HG02981 (cell line): ENCODE results near the gene WDR17.

Experiments
- ATAC-seq: cut with Tn5 transposase; IDR thresholded peaks from one replicate; pipeline ENCODE4 v1.9.1; 2021; ENCODE audit warnings: mild to moderate bottlenecking, moderate library complexity; ENCODE audit not compliant: unreplicated experiment

WDR17 gene

DNA sequence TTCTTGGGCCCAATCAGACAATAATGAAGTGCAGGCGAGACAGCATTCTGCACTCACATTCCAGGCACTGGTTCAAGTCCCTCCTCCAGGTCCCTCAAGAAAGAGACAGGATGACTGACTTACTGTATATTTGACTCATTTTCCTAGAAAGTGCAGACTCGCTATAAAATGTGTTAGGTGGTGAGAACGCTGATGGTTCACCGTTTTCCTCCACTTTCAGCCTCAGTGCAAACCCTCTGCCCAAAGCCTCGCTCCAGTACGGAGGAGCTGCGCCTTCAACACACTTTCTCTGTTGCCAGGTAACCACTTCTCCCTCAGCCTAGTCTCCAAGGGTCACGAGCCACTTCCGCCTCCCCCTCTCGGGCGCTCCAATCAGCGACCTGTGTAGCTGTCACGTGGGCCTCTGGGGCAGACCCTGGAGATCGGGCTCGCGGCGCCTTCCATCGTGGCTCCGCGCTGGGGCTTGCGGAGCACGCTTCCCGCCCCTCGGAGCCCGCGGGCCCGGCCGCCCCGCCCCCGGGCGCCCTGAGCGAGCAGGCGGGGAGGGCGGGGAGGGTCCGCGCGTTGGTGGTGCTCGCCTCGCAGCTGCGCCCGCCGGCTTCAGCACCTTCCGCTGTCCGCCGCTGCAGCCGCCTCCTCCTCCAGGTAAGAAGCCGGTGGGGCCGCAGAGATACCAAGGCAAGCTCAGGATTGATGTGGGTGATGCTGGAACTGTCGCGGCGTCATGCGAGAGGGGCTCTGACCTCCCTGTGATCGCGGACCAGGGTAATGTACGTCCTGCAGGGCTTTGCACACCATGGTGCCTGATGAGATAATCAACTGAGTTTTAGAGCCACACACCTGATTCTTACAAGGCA, at the start of gene WDR17:
WDR17 (plus strand) TSS at position 407 of the 857 bp plus-strand sequence. CDS start 45,740 bp downstream, outside the sequence.
- peak; percentile 99 for ATAC-seq

DNA sequence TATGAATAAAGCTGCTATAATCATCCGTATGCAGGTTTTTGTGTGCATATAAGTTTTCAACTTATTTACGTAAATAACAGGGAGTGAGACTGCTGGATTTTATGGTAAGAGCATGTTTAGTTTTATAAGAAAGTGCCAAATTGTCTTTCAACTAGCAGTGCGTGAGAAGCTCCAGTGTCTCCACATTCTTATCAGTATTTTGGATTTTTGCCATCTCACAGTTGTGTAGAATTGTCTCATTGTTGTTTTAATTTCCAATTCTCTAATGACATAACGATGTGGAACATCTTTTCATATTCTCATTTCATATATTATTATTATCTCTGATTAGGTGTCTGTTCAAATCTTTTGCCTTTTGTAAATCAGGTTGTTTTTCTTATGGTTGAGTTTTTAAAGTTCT, 49.0 kb upstream of the WDR17 start:
- no peak for ATAC-seq

DNA sequence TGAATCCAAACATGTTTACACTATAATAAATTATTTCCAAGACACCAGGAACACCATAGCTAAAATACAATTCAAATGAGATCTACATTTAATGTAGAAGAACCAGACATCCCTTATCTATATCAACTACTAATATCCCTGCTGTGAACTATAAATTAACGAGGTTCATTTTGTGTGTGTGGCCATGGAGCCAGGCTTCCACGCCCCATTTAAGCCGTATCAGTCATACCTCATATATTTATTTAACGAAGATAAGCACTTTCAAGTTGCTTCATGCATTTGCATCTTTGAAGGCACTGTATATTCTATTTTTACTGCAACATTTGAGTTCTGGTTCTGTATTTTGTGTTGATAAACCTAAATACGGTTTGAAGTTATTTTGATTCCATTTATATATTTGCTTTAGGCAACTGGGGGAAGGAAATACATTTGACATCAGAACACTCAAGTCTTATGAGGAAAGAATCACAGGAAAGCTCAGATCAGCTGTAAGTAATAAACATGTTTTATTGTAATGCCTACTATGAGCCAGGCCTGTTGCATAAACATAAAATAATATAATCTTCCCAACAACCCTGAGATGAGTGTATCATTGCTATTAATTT, 45.1 kb upstream of the WDR17 start:
- ATAC-seq: no peak

DNA sequence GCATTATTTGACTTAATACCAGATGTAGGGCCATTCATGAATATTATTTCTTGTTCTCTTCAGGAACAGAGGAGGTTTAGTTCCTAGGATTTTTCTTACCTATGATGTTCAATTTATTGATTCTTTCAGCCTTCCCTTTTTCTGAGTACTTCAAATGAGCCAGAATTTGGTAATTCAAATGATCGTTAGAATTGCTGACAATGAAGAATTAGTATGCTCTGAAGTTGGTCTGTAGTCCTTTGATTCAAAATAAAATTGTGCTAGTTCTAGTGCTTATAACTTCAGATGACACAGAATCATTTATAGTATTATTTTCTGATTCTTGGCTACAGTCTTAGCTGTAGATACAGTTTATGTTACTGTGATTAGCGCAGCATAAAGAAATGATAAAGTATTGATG, 35.2 kb upstream of the WDR17 start:
- no peak for ATAC-seq

DNA sequence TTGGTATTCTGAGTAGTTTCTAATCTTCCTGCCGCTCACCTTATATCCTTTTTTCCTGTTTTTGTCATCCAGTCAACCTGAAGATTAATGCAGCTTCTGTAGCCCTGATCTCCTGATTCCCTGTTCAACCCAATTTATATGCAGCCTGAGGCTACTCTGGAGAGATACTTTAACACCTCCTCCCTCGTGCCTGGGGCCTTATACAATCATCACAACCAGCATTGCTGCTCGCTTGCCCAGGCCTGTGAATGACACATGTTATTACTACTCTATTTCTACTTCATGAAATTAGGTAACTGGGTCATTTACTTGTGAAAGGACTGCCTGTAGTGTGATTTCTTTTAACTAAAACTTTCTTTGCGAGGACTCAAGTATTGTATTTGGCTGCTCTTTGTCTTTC, 33.7 kb upstream of the WDR17 start:
- no peak for ATAC-seq

DNA sequence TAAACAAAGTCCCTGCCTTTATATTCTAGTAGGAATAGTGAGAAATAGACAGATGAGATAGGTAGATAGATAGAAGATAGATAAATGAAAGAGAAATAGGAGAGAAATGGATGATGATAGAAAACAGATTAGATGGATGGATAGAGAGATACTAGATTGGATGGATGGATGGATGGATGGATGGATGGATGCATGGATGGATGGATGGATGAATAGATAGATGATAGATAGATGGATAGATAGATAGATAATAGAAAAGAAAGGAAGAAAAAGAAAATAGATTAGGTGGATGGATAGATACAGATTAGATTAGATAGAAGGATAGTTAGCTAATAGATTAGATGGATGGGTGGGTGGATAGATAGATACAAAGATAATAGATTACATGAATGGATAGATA, 33.2 kb upstream of the WDR17 start:
- no peak for ATAC-seq

DNA sequence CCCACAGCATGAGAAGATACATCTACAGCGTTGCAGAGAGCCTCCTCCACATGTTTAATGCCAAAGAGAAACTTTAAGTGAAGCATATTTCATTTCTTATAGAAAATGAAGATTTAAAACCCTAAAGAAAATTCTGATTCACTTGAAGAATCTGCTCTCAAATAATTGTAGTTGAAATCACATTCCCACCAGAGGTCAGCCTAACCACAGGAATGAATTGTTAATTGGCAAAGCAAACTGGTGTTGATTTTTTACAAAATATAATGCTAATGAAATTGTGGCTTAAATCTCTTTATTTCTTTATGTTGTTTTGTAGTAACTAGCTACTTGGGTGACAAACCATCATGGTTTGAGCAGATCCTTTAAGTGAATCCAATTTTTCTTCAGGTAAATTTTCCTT, 31.1 kb upstream of the WDR17 start:
- ATAC-seq: no peak

DNA sequence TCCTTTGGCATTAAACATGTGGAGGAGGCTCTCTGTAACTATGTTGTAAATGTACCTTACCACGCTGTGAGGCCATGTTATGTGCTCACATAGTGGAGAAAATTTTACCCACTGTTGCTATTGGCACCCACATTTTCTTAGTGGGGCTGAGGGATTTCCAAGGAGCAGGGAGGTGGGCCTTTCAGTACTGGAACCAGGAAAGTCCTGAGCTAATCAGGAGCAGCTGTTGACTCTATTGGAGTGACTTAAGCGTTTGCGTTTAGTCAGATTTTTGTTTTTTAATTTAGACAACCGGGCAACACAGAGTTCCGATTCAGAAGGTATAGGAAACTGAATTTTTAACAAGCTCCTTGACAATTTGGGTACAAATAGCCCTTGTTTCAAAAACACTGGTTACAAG, 30.7 kb upstream of the WDR17 start:
- ATAC-seq: no peak

DNA sequence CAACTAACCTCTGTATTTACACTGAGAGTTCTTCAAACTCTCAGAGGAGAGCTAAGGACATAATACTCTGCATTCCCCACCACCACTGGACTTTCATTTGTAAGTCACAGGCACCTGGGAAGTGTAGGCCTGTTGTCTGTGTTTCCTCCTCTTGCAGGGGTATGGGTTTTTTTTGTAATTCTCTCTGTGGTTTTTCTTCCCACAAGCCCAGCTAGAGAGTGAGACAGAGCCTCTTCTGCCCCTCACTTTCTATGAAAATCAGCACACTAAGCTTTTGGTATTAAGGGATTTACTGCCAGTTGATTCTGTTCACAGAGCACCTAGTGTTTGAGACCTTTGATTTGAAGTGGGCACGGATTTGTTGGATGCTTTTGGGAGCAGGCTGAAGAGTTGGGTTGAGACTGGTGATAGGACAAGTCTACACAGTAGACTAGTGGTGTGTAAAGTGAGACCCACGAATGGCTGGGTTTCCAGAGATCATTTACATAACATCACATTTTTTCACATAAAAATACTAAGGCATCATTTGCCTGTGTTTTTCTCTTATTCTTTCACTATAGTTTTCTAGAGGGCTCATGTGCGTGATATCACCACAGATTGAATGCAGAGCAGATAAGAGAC, 28.9 kb upstream of the WDR17 start:
- ATAC-seq: peak; percentile 45

DNA sequence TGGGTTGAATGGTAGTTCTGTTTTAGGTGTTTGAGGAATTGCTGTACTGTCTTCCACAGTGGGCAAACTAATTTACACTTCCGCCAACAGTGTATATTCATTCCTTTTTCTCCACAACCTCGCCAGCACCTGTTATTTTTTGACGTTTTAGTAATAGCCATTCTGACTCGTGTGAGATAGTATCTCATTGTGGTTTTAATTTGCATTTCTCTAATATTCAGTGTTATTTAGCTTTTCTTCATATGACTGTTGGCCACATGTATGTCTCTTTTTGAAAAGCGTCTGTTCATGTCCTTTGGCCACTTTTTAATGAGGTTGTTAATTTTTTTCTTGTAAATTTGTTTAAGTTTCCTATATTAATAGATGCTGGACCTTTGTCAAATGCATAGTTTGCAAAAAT, 26.9 kb upstream of the WDR17 start:
- no peak for ATAC-seq

DNA sequence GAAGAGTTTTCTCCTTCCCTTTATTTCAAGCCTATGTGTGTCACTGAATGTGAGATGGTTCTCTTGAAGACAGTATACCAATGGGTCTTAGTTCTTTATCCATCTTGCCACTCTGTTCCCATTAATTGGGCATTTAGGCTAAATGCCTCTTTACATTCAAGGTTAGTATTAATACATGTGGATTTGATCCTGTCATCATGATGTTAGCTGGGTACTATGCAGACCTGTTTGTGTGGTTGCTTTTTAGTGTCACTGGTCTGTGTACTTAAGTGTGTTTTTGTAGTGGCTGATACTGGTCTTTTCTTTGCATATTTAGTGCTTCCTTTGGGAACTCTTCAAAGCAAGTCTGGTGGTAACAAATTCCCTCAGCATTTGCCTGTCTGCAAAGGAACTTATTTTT, 23.4 kb upstream of the WDR17 start:
- ATAC-seq: no peak

DNA sequence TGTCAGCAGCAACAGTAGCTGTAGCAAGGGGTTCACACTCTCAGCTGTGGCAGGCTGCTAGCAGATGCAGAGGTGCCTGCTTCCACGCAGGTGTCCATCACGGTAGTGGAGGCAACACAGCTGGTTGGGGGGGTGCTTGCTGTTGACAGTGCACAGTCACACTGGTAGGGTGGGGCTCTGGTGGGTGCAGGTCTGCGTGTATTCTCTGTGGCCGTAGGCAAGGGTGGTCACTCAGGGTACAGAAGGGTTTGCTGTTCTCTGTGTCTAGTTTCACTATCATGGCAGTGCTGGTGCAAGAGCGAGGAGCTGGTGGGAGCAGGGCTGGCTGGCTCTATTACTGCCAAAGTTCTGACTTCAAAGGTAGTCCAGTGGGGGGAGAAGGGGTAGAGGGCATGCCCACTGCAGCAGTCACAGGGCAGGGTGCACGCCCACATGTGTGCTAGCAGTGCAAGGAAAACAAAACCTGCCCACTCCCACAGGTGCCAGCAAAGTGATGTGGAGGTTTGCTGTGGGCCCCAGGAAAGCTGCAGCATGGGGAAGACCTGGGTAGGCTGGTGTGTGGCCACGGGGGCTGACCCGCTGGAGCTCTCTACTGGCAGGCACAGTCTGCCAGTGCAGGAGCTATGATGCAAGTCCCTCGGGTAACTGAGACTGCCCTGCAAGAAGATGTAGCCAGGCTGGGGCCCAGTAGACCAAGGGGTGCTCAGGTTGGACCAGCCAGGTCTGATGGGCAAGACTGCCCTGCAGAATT, 21.6 kb upstream of the WDR17 start:
- no peak for ATAC-seq

DNA sequence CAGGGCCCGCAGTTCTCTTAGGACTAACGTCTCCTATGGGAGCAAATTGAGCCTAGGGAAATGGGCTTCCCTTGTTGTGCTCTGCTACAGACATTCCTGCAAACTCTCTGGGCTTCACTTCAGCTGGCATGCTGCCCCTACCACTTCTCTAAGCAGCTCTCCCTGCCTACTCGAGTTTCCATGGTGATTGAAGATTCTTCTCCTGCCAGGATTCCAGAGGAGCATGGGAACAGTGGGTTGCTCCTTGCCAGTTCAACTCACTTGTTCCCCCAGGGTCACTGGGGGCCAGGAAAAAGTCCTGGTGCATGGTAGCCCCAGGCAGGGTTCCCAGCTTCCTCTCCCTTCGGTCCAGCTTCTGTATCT, 21.1 kb upstream of the WDR17 start:
- ATAC-seq: no peak

DNA sequence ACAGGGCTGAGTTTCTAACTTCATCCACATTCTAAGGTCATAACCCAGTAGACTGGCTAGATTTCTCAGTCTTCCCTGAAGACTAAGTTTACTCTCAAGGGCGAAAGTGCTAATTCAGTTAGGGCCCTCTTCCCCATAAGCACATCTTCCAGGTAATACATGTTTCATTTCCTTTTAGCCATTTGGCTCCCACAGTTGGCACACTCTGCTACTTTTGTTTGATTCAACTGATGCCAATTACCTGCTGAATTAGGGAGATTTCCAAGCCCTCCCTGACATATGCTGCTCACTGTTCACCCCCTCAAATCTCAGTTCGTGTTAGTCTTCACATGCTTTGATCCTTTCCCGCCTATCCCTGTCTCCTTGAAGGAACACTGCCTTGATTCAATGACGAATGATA, 17.0 kb upstream of the WDR17 start:
- no peak for ATAC-seq

DNA sequence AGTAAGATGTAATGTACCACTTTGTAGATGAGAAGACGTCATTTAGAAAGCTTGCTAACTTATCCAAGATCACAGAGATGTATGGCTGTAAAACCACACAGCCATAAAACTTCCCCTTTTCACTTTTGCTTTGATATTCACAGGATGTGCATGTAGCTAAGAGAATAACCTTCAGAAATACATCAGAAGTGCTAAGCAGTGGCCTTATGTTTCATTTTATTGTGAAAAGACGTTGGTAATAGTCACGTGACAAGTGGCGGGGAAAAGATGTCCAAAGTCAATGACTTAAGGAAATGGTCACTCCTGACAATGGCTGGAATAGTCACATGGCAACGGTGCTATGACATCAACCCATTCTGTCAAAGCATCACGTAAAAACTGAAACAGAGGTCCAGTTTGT, 12.9 kb upstream of the WDR17 start:
- peak; percentile 93 for ATAC-seq

DNA sequence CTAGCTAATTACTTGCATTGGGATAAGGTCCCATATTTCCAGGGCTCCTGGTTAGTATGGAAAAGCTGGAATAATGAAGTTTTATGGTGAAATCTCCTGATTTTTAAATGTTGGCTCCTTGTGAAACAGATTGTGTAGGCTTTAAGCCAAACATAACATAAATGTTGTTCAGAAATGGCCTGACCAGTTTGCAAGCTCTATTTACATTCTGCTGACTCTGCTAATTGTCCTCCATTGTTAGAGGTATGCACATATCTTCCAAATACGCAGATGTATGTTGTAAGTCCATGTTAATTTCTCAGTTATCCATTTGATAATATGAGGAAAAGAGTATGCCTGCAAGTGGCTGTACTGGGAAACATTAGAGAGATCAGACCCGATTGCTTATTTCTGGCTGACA, 11.9 kb upstream of the WDR17 start:
- ATAC-seq: no peak

DNA sequence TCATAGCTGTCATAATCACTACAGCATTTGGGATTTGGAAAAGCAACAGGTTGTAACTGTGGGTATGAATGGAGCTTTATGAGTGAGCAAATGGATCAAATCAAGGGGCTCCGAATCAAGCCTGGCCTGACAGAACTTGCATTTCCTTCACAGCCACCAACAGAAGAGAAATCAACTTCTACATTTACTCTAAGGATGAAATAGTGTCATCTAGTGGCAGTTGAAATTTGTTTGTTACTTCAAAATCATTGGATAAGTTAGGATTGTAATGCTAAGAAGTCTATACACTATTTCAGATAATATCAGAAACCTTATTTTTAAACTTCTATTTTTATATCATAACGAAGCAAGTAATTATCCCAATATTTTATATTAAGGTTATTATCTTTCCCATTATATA, 10.7 kb upstream of the WDR17 start:
- ATAC-seq: no peak

DNA sequence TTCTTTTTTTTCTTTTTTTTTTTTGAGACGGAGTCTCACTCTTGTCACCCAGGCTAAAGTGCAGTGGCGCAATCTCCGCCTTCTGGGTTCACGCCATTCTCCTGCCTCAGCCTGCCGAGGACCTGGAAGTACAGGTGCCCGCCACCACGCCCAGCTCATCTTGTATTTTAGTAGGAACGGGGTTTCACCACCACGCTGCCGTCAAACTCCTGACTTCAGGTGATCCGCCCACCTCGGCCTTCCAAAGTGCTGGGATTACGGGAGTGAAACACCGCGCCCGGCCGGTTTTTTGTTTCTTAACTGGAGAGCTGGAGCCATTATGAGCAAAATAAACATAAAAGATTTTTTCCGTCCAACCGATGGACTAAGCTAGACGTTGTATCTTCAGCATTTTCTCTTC, 1.9 kb upstream of the WDR17 start:
- no peak for ATAC-seq

DNA sequence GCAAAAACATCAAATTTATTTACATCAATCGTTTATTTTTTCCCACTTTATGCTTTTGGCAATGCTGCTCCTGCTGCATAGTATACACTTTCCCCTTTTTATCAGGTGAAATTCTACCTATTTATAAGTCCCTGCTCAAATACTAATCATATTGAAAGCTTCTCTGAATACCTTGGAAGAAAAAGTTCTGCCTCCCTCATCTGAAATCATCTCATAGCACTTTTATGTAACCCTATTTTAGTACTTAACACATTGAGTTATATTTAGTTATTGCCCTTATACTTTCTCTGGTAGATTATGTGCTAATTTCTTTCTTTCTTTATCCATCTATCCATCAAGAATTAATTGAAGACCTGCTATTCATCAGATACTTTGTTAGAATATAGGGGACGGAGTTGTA, 1.1 kb upstream of the WDR17 start:
- ATAC-seq: no peak

DNA sequence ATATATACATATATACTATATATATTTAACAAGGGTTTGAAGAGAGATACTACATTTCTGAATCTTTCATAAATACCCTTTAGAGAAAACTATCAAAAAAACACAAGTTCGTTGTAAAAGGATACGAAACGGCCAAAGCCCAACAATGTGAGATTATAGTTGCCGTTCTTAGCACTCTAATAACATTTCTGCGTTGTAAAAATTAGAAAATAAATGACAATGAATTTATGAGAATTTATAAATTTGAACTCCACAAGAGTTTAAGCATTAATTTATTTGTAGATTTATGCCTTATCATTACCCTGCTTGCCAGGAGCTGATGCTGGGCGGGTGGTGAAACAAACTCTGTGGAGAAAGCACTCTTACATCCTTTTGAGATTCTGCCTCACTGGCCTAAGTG, 1.1 kb downstream of the WDR17 start:
- ATAC-seq: no peak

DNA sequence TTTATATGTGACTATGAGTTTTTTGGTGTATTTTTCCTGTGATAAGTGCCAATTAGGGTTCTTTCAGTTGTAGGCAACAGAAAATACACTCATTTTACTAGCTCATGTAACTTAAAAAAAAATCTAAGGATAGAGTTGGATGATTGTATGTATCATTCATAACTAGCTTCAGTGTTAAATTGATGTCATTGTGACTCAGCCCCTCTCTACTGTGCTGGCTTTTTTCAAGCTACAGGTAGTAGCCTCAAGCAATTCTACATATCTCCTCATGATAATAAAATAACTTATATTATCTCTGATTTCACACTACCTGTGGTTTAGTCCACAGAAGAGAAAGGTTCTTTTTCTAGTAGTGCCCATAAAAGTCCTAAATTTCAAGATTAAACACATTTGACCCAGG, 11.9 kb downstream of the WDR17 start:
- ATAC-seq: no peak

DNA sequence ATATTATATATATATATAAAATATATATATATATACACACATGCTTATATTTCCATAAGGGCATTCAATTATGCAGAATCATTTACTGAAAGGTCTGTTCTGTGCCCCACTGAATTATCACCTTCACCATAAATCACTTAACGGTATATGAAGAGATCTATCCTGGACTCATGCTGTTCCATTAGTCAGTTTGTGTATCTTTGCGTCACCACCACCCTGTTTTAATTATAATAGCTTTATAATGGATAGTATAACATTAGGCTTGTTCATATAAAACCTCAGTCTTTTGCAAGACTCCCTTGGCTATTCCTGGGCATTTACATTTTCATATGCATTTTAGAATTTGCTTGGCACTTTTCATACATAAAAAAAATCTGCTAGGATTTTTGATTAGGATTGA, 19.1 kb downstream of the WDR17 start:
- ATAC-seq: no peak
